IMR-90 (cell line): ENCODE data around the gene ZNF750.

Experiments used
- CEBPB ChIP-seq: IDR thresholded peaks from 2 replicates; pipeline ENCODE4 v1.6.1; 2012; ENCODE audit warnings: low read depth, low read length, improper control_type of control experiment
- CHD1 ChIP-seq: IDR thresholded peaks from 2 replicates; pipeline ENCODE4 v1.6.1; 2012; ENCODE audit warnings: low read depth, low read length, improper control_type of control experiment
- CTCF ChIP-seq: conservative IDR thresholded peaks from 2 replicates; pipeline ENCODE4 v1.5.1; 2012; ENCODE audit warnings: mild to moderate bottlenecking, low read depth, low read length, improper control_type of control experiment
- ELK1 ChIP-seq: fragments of 150-350 bp; IDR thresholded peaks from 2 replicates; pipeline ENCODE4 v1.6.1; 2016; ENCODE audit warnings: low read depth, mild to moderate bottlenecking, low read length, moderate library complexity, borderline replicate concordance
- FOS ChIP-seq: fragments of 150-350 bp; IDR thresholded peaks from 2 replicates; pipeline ENCODE4 v1.6.1; 2016; ENCODE audit warnings: low read depth, low read length
- MAZ ChIP-seq: IDR thresholded peaks from 2 replicates; pipeline ENCODE4 v1.6.1; 2012; ENCODE audit warnings: low read depth, mild to moderate bottlenecking, low read length, improper control_type of control experiment, moderate library complexity, borderline replicate concordance
- MXI1 ChIP-seq: IDR thresholded peaks from 2 replicates; pipeline ENCODE4 v1.6.1; 2012; ENCODE audit warnings: low read depth, mild to moderate bottlenecking, low read length, moderate library complexity, borderline replicate concordance
- POLR2A ChIP-seq: IDR thresholded peaks from 2 replicates; pipeline ENCODE4 v1.6.1; 2012; ENCODE audit warnings: mild to moderate bottlenecking, low read depth, low read length
- RAD21 ChIP-seq: IDR thresholded peaks from 2 replicates; pipeline ENCODE4 v1.6.1; 2012; ENCODE audit warnings: low read length, improper control_type of control experiment
- RCOR1 ChIP-seq: IDR thresholded peaks from 2 replicates; pipeline ENCODE4 v1.6.1; 2012; ENCODE audit warnings: mild to moderate bottlenecking, low read length, improper control_type of control experiment; ENCODE audit not compliant: insufficient replicate concordance
- RFX5 ChIP-seq: IDR thresholded peaks from 2 replicates; pipeline ENCODE4 v1.8.0; 2012; ENCODE audit warnings: low read depth, mild to moderate bottlenecking, low read length, moderate library complexity
- SMC3 ChIP-seq: fragments of 150-350 bp; IDR thresholded peaks from 2 replicates; pipeline ENCODE4 v1.6.1; 2016; ENCODE audit warnings: low read depth, mild to moderate bottlenecking, antibody characterized with exemption, low read length, moderate library complexity
- USF2 ChIP-seq: fragments of 150-350 bp; IDR thresholded peaks from 2 replicates; pipeline ENCODE4 v1.6.1; 2017; ENCODE audit warnings: mild to moderate bottlenecking, antibody characterized with exemption, low read length, low read depth

GRCh38 chr17:82866590-82867191 lies 26.9 kb upstream of the ZNF750 start:
- TF ChIP-seq CTCF (no peak), RAD21 (0 out of 2 replicates have a peak, but pooled peaks have one; percentile 6), RFX5 (no peak), SMC3 (no peak), FOS (peak; percentile 77; the same call in 1 of the 2 replicates), POLR2A (no peak), RCOR1 (no peak), CHD1 (no peak), MXI1 (no peak), CEBPB (no peak), ELK1 (no peak), USF2 (peak; percentile 61; the same call in 1 of the 2 replicates), MAZ (no peak)
